GM21576 (cell line): ENCODE results near the gene CDHR3.

Experiments used
- ATAC-seq: cut with Tn5 transposase; IDR thresholded peaks from one replicate; pipeline ENCODE4 v1.9.1; 2021; ENCODE audit warnings: mild to moderate bottlenecking, moderate library complexity; ENCODE audit not compliant: unreplicated experiment

The CDHR3 gene

DNA sequence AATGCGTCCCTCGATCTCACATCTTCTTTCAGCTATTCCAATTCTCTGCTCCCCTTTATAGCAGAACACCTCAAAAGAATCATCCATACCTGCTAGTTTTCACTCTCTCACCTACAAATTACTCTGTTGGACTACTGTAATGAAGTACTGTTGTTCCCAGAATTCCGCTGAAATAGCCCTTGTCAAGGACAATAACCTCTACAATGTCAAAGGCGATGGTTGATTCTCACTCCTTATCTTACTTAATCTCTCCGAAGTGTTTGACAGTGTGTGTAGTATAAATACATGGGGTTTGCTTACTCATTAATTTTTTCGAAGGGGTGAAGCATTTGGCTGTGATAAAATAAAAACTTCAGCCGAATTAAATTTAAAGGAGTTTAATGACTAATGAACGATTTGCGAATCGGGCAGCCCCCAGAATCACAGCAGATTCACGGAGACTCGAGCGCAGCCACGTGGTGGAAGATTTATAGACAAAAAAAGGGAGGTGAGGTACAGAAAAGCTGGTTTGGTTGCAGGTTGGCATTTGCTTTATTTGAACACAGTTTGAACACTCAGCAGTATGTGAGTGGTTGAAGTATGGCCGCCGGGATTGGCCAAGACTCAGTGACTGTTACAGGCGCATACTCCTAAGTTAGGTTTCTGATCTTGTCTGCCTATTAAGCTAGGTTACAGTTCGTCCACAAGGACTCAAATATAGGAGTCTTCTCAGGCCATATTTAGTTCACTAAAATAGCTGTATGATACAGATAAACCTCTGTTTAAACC lies 119.2 kb downstream of the CDHR3 start:
- no peak for ATAC-seq
